Retinal pigment epithelial cell (primary cell): Measurements from ENCODE around the gene CLK4.

Source experiments
- DNase-seq: peaks from one replicate; pipeline ENCODE4 v3.0.0-alpha.2; 2010; ENCODE audit warnings: low read depth
- H3K4me3 ChIP-seq: 2 replicates; pipeline ENCODE4 v1.5.1; 2011; ENCODE audit warnings: mild to moderate bottlenecking, low read length, control low read depth, moderate library complexity
- TF ChIP-seq, protein P1 (sequence below): conservative IDR thresholded peaks from 2 replicates; pipeline ENCODE4 v1.5.1; 2011; ENCODE audit warnings: low read depth, low read length, control low read depth, inconsistent platforms

CLK4 gene

DNA sequence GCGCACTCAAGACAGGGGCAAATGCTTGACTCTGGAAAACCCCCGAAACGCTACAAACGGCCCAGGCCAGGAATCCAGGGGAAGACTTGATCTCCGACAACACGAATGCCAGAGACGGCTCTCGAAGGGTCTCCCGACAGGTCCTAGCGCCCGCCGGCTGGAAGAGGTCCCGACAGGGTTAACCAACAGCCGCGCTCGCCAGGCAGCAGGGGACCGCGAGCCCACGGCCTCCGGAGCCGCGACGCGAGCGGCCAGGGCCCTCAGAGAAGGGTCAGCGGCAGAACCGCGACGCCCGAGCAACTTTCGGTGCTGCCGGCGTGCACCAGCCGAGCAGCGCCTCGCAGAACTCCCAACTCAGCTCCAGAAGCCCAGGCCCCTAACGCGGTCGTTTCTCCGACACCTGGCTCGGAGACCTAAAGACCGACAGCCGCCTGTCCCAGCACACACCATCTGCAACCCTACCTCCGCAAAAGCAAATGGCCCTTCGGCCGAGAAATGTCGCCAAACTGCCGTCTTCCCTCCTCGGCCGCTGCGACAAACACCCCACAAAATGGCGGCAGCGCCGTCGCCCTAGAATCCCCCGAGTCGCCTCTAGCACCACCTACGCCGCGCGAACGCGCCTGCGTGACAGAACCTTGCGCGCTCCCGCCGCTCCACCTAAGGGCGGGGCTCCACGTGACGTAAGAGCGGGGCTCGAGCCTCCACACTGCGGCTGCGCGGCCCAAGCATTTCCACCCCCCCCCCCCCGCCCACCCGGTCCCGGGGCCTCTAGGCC, at the start of gene CLK4:
Gene CLK4 (minus strand): TSS at position 567 of the 775 bp plus-strand sequence. CDS start 3,634 bp downstream, outside the sequence.
- peak; percentile 75 for DNase-seq
- TF ChIP-seq, protein P1, sequence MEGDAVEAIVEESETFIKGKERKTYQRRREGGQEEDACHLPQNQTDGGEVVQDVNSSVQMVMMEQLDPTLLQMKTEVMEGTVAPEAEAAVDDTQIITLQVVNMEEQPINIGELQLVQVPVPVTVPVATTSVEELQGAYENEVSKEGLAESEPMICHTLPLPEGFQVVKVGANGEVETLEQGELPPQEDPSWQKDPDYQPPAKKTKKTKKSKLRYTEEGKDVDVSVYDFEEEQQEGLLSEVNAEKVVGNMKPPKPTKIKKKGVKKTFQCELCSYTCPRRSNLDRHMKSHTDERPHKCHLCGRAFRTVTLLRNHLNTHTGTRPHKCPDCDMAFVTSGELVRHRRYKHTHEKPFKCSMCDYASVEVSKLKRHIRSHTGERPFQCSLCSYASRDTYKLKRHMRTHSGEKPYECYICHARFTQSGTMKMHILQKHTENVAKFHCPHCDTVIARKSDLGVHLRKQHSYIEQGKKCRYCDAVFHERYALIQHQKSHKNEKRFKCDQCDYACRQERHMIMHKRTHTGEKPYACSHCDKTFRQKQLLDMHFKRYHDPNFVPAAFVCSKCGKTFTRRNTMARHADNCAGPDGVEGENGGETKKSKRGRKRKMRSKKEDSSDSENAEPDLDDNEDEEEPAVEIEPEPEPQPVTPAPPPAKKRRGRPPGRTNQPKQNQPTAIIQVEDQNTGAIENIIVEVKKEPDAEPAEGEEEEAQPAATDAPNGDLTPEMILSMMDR: no peak
- peak within 1 kb of the TSS; percentile 77 for H3K4me3 ChIP-seq

DNA sequence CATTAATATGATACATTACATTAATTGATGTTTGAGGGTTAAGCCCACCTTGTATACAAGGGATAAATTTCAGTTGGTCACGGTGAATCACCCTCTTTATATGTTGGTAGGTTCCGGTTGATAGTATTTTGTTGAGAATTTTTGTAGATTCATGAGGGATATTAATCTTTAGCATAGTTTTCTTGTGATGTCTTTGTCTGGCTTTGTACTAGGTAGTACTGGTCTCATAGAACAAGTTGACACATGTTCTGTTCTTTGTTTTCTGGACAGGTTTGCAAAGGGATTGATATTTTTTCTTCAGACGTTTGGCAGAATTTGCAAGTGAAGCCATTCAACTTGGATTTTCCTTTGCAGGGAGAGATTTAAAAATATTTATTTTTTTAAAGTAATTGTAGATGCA, 49.1 kb upstream of the CLK4 start:
- no peak overlapping the region for H3K4me3 ChIP-seq
- no peak for DNase-seq
- TF ChIP-seq, protein P1: no peak

DNA sequence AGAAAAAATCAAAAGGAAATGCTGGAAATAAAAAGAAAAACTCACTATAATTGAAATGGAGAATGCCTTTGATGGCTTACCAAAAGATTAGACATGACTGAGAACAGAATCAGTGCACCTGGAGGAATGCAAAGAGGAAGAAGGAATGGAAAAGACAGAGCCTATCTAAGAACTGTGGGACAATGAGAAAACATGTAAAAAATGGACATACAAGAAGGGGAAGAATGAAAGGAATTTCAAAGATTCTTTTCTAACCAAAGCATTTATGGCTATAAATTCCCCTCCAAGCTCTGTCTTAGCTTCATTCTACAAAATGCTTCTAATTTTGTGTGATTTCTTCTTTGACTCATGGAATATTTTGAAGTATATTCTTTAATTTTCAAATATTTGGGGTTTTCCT, 47.5 kb upstream of the CLK4 start:
- DNase-seq: no peak
- TF ChIP-seq, protein P1: no peak

DNA sequence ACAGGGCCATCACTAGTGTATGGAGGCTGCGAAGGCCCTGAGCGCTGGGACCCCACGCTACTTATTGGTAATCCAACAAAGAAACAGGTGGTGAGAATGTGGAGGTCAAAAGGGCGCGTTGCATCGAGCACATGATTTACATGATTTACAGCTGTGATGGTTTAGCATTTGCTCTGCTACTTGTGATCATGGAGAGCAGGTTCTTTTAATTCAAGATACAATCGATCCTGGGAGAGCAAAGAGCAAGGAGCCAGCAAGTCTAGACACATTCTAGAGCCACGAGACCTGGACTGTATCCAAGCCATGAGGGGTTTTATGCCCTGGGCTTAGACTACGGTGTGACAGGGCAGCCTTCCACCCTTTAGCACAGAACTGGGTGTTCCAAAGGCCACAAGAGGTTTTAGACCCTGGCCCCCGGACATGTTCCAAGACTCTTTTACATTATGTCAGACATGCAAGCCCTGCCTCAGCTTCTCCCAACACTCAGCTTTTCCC, 47.0 kb upstream of the CLK4 start:
- no peak for DNase-seq
- H3K4me3 ChIP-seq: no peak overlapping the region
- TF ChIP-seq, protein P1: no peak

More for the DNA sequence above, 47.5 kb upstream of the CLK4 start:
- H3K4me3 ChIP-seq: no peak overlapping the region

DNA sequence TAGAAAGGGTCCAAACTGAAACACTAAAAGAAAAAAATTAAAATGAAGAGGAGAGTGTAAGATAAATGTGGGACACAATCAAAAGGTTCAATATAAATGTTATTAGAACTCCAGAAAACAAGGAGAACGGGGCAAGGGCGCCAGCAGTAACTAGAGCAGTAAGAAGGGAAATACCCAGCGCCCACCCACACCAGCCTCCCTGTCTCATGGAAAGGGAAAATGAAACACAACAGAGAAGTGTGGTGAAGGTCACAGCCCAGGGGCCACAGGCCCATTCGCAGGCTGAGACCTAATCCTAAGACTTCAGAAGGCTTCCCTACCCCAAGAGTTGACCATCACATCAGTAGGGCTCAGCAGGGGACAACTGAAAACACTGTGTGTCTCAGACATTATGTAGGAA, 45.8 kb upstream of the CLK4 start:
- TF ChIP-seq, protein P1: no peak
- no peak overlapping the region for H3K4me3 ChIP-seq
- no peak for DNase-seq

DNA sequence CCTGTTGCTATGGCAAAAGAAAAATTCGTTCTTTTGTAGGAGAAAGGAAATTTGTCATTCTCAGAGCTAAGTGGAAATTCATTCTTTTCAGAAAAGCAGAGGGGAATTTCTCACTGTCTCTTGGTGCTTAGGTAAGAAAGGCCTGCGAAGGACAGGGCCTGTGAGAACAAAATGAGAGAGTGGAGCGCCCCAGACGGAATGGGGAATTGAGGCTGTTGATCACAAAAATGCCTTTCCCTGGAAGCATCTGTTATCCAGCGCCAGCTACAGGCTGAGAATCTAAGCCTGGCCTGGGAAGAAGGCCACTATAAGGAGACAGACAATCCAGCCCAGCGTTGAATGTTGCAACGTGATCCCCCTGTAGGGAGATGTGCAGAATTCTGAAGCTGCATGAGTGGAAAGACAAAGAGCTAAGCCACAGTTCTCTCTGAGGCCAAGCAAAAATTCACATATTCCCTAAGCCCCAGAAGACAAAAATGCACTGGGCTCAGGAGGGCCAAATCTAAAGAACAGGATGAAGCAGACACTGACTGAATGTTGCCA, 44.8 kb upstream of the CLK4 start:
- H3K4me3 ChIP-seq: no peak overlapping the region
- DNase-seq: no peak
- TF ChIP-seq, protein P1: no peak
